ENCODE data around the gene RABAC1. TPM values are rescaled to one million over a fixed set of nuclear protein-coding genes. Genes with fewer than 3 reads are reported as not detected.
"Not testable (repeated sequence)": the region's sequence is repeated elsewhere in the genome, so short reads cannot be mapped to it uniquely, and the experiment has no call there.

Gene RABAC1
- total and polyA plus RNA-seq, 9 of the 15 experiments (the other 6 are each of a cell fraction or from before 2014, with no cell fraction given), result 2.4 to 28.1 (median 9.3) TPM

GRCh38 chr19:41991925-41992569 lies 32.9 kb upstream of the RABAC1 start:
- Histone ChIP-seq H3K27me3 (ENCODE audit: control insufficient read depth in 2 of 2, insufficient read depth in 2 of 2, low read length in 2 of 2) (peaks cover 19 to 63% of the 10 kb centered on the region in 2 experiments), H3K4me1 (replicated peaks in 1 of 2; ENCODE audit: control insufficient read depth in 2 of 2, insufficient read depth in 2 of 2, low read length in 2 of 2) (peaks cover 0 to 27% of the 10 kb centered on the region in 2 experiments; a peak in 2 of 5 replicates)
- FAIRE-seq; H3K36me3 ChIP-seq (ENCODE audit: control insufficient read depth, insufficient read depth, low read length); H3K4me2 ChIP-seq (ENCODE audit: insufficient read depth, low read length); BruUV-seq (replicated peaks); CTCF ChIA-PET (ENCODE audit: low intra/inter-chr PET ratio); H3K27ac ChIP-seq (ENCODE audit: extremely low read depth, low read depth, low read length); DNase-seq (ENCODE audit: extremely low read depth in 1 of 4, low spot score in 3 of 4); POLR2A ChIA-PET; H3K9me1 ChIP-seq (ENCODE audit: control insufficient read depth, insufficient read depth, low read length); H3K79me2 ChIP-seq (ENCODE audit: control insufficient read depth, insufficient read depth, low read length); H4K20me1 ChIP-seq (replicated peaks; ENCODE audit: control insufficient read depth, insufficient read depth, low read length); in situ Hi-C loops (cut with MboI); intact Hi-C loops (cut with micrococcal nuclease); H3K4me3 ChIP-seq; H3K9me3 ChIP-seq (replicated peaks; ENCODE audit: control insufficient read depth, insufficient read depth, low read depth, low read length); ATAC-seq; H3K9ac ChIP-seq (ENCODE audit: insufficient read depth in 1 of 2, low read depth in 2 of 2, low read length in 2 of 2); H2AFZ ChIP-seq (ENCODE audit: low read depth, low read length): not testable (repeated sequence)
- TF ChIP-seq ZNF263 (CRISPR knock-in tag; IDR thresholded peaks at IDR 0.05; ENCODE audit: borderline replicate concordance), result peak; percentile 88
- 22% methylated on average over 6 of the region's 11 CpGs for WGBS (ENCODE audit: insufficient coverage, low coverage, missing lambda C conversion rate)

GRCh38 chr19:41991025-41991424 lies 31.9 kb upstream of the RABAC1 start:
- BruUV-seq (replicated peaks), result no TSS peak
- peaks cover 0 to 24% of the 10 kb centered on the region in 2 experiments; a peak in 2 of 5 replicates for H3K4me1 ChIP-seq (replicated peaks in 1 of 2; ENCODE audit: control insufficient read depth in 2 of 2, insufficient read depth in 2 of 2, low read length in 2 of 2)
- ChIA-PET POLR2A (no interaction called here), CTCF (ENCODE audit: low intra/inter-chr PET ratio) (no interaction called here)
- WGBS (ENCODE audit: insufficient coverage, low coverage, missing lambda C conversion rate), result 0% methylated on average over 7 of the region's 15 CpGs
- no peaks in the 10 kb centered on the region for H3K79me2 ChIP-seq (ENCODE audit: control insufficient read depth, insufficient read depth, low read length)
- peaks cover 4% of the 10 kb centered on the region for H4K20me1 ChIP-seq (replicated peaks; ENCODE audit: control insufficient read depth, insufficient read depth, low read length)
- intact Hi-C loops (cut with micrococcal nuclease), result no loop called here
- no peak for DNase-seq (ENCODE audit: extremely low read depth in 1 of 4, low spot score in 3 of 4)
- no peaks in the 10 kb centered on the region for H3K9me1 ChIP-seq (ENCODE audit: control insufficient read depth, insufficient read depth, low read length)
- in situ Hi-C loops (cut with MboI), result no loop called here
- no peak overlapping the region for H3K4me3 ChIP-seq
- H3K36me3 ChIP-seq (ENCODE audit: control insufficient read depth, insufficient read depth, low read length), result no peaks in the 10 kb centered on the region
- no peak overlapping the region for H2AFZ ChIP-seq (ENCODE audit: low read depth, low read length)
- H3K9ac ChIP-seq (ENCODE audit: insufficient read depth in 1 of 2, low read depth in 2 of 2, low read length in 2 of 2), result no peak overlapping the region
- peaks cover 22 to 65% of the 10 kb centered on the region in 2 experiments for H3K27me3 ChIP-seq (ENCODE audit: control insufficient read depth in 2 of 2, insufficient read depth in 2 of 2, low read length in 2 of 2)
- no peak overlapping the region for H3K27ac ChIP-seq (ENCODE audit: extremely low read depth, low read depth, low read length)
- TF ChIP-seq NFIC (IDR thresholded peaks at IDR 0.05) (peak; percentile 66), ZNF407 (IDR thresholded peaks at IDR 0.05; ENCODE audit: low read depth) (no peak)
- H3K4me2 ChIP-seq (ENCODE audit: insufficient read depth, low read length), result no peak overlapping the region
- FAIRE-seq, result no peak
- ATAC-seq, result no peak; the same call in 1 of the 3 replicates
- no peaks in the 10 kb centered on the region for H3K9me3 ChIP-seq (replicated peaks; ENCODE audit: control insufficient read depth, insufficient read depth, low read depth, low read length)
